ENCODE data around the gene SETD1A. TPM values are rescaled to one million over a fixed set of nuclear protein-coding genes. Genes with fewer than 3 reads are reported as not detected.

The SETD1A gene
- total and polyA plus RNA-seq, 9 of the 15 experiments (the other 6 are each of a cell fraction or from before 2014, with no cell fraction given): 0.08 to 36.0 (median 4.2) TPM

GRCh38 chr16:31032736-31033708 lies 75.5 kb downstream of the SETD1A start, which contains the start of gene STX4 (continued):
- TF ChIP-seq FOXO4 (CRISPR knock-in tag; IDR thresholded peaks at IDR 0.05) (peak; percentile 71; the same call in 1 of the 2 replicates), BCLAF1 (IDR thresholded peaks at IDR 0.05; ENCODE audit: borderline replicate concordance in 1 of 2, control insufficient read depth in 1 of 2, low read depth in 2 of 2, low read length in 1 of 2) (no peak; a peak in 1 of 4 replicates), CC2D1A (IDR thresholded peaks at IDR 0.05) (no peak), PHTF2 (CRISPR knock-in tag; IDR thresholded peaks at IDR 0.05) (no peak), ZNF253 (CRISPR knock-in tag; conservative IDR thresholded peaks at IDR 0.05) (no peak), MAFK (IDR thresholded peaks at IDR 0.05; ENCODE audit: low read length) (no peak), ZNF75A (CRISPR knock-in tag; IDR thresholded peaks at IDR 0.05) (no peak), ZNF561 (CRISPR knock-in tag; conservative IDR thresholded peaks at IDR 0.05) (no peak), MYC (IDR thresholded peaks at IDR 0.05; ENCODE audit: low read depth, low read length) (peak; percentile 94), MYC (CRISPR knock-in tag; IDR thresholded peaks at IDR 0.05; ENCODE audit: borderline replicate concordance, low read depth) (peak; percentile 88; the same call in 1 of the 2 replicates), CREM (IDR thresholded peaks at IDR 0.05; ENCODE audit: low read depth) (peak; percentile 99), ZNF695 (CRISPR knock-in tag; IDR thresholded peaks at IDR 0.05) (no peak), CCAR2 (IDR thresholded peaks at IDR 0.05; ENCODE audit: low read depth, low read length) (no peak), CBFA2T2 (conservative IDR thresholded peaks at IDR 0.05) (peak; percentile 97), TCF7 (IDR thresholded peaks at IDR 0.05; ENCODE audit: borderline replicate concordance) (0 out of 2 replicates have a peak, but pooled peaks have one; percentile 24), CBFA2T3 (IDR thresholded peaks at IDR 0.05) (peak; percentile 28), NFATC3 (IDR thresholded peaks at IDR 0.05) (no peak), KDM1A (IDR thresholded peaks at IDR 0.05) (no peak), PHF21A (IDR thresholded peaks at IDR 0.05; ENCODE audit: borderline replicate concordance, low read depth) (no peak), CREBBP (IDR thresholded peaks at IDR 0.05; ENCODE audit: low read depth, low read length) (no peak), HDAC1 (IDR thresholded peaks at IDR 0.05) (peak in 1 of 2 experiments; percentile 90; a peak in 2 of 4 replicates), GTF2F1 (IDR thresholded peaks at IDR 0.05; ENCODE audit: low read depth, low read length) (no peak), HMG20B (CRISPR knock-in tag; IDR thresholded peaks at IDR 0.05) (no peak)
- TF ChIP-seq, protein P1, sequence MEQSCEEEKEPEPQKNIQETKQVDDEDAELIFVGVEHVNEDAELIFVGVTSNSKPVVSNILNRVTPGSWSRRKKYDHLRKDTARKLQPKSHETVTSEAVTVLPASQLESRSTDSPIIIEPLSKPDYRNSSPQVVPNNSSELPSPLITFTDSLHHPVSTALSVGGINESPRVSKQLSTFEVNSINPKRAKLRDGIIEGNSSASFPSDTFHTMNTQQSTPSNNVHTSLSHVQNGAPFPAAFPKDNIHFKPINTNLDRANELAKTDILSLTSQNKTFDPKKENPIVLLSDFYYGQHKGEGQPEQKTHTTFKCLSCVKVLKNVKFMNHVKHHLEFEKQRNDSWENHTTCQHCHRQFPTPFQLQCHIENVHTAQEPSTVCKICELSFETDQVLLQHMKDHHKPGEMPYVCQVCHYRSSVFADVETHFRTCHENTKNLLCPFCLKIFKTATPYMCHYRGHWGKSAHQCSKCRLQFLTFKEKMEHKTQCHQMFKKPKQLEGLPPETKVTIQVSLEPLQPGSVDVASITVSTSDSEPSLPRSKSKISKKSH (CRISPR knock-in tag; IDR thresholded peaks at IDR 0.05): no peak
